Parathyroid adenoma (tissue), 2 donors: Measurements from ENCODE around the gene CACNA1C.

Experiments
- H2AFZ ChIP-seq: fragments of 300-600 bp; sonication (generic); one replicate; pipeline ENCODE4 v1.7.0; 2017; ENCODE audit warnings: antibody characterized with exemption, mild to moderate bottlenecking
- H3K27ac ChIP-seq: fragments of 300-600 bp; sonication (generic); one replicate; pipeline ENCODE4 v1.7.0; 2017
- H3K27me3 ChIP-seq: fragments of 300-600 bp; sonication (generic); one replicate; pipeline ENCODE4 v1.7.0; 2017; ENCODE audit warnings: low read length; ENCODE audit not compliant: control insufficient read depth, insufficient read depth
- H3K36me3 ChIP-seq: fragments of 300-600 bp; sonication (generic); one replicate; pipeline ENCODE4 v1.7.0; 2017; ENCODE audit warnings: low read length; ENCODE audit not compliant: control insufficient read depth, insufficient read depth
- H3K4me1 ChIP-seq: fragments of 300-600 bp; sonication (generic); one replicate; pipeline ENCODE4 v1.7.0; 2017; ENCODE audit warnings: control low read depth
- H3K4me2 ChIP-seq: fragments of 300-600 bp; sonication (generic); one replicate; pipeline ENCODE4 v1.7.0; 2017; ENCODE audit warnings: low read length
- H3K4me3 ChIP-seq: fragments of 300-600 bp; sonication (generic); one replicate; pipeline ENCODE4 v1.7.0; 2017; ENCODE audit warnings: low read depth, low read length
- H3K79me2 ChIP-seq: fragments of 300-600 bp; sonication (generic); one replicate; pipeline ENCODE4 v1.7.0; 2017; ENCODE audit warnings: control low read depth
- H3K9ac ChIP-seq: fragments of 300-600 bp; sonication (generic); one replicate; pipeline ENCODE4 v1.7.0; 2017; ENCODE audit warnings: mild to moderate bottlenecking
- H3K9me3 ChIP-seq: fragments of 300-600 bp; sonication (generic); one replicate; pipeline ENCODE4 v1.7.0; 2017; ENCODE audit warnings: low read length; ENCODE audit not compliant: control insufficient read depth
- CTCF ChIP-seq: fragments of 300-600 bp; sonication (generic); IDR thresholded peaks from one replicate; pipeline ENCODE4 v1.7.0; 2017; ENCODE audit warnings: antibody characterized with exemption, mild to moderate bottlenecking
- donor health status: primary hyperparathyroidism.

Gene CACNA1C

GRCh38 chr12:2274733-2275132 lies 221.9 kb downstream of the CACNA1C start:
- Histone ChIP-seq H3K9me3 (no peaks in the 10 kb centered on the region), H3K79me2 (no peaks in the 10 kb centered on the region), H2AFZ (no peak overlapping the region), H3K36me3 (no peaks in the 10 kb centered on the region), H3K9ac (no peak overlapping the region), H3K4me2 (no peak overlapping the region), H3K4me3 (no peak overlapping the region), H3K4me1 (no peaks in the 10 kb centered on the region), H3K27me3 (no peaks in the 10 kb centered on the region), H3K27ac (no peak overlapping the region)
- no peak for TF ChIP-seq CTCF

- Histone ChIP-seq H3K36me3 (no peaks in the 10 kb centered on the region), H3K9me3 (no peaks in the 10 kb centered on the region), H3K4me1 (no peaks in the 10 kb centered on the region), H3K27me3 (no peaks in the 10 kb centered on the region), H3K4me2 (no peak overlapping the region), H3K27ac (no peak overlapping the region), H3K9ac (no peak overlapping the region), H2AFZ (no peak overlapping the region), H3K79me2 (no peaks in the 10 kb centered on the region), H3K4me3 (no peak overlapping the region)
- no peak for TF ChIP-seq CTCF
Measured at GRCh38 chr12:2276288-2277033, 223.7 kb downstream of the CACNA1C start.

GRCh38 chr12:2277492-2278155 lies 224.8 kb downstream of the CACNA1C start:
- no peak overlapping the region for H2AFZ ChIP-seq
- H3K36me3 ChIP-seq = no peaks in the 10 kb centered on the region
- H3K27ac ChIP-seq = no peak overlapping the region
- no peaks in the 10 kb centered on the region for H3K9me3 ChIP-seq
- no peaks in the 10 kb centered on the region for H3K4me1 ChIP-seq
- TF ChIP-seq CTCF = no peak
- H3K27me3 ChIP-seq = no peaks in the 10 kb centered on the region
- no peaks in the 10 kb centered on the region for H3K79me2 ChIP-seq
- H3K4me3 ChIP-seq = no peak overlapping the region
- no peak overlapping the region for H3K9ac ChIP-seq
- H3K4me2 ChIP-seq = no peak overlapping the region

DNA sequence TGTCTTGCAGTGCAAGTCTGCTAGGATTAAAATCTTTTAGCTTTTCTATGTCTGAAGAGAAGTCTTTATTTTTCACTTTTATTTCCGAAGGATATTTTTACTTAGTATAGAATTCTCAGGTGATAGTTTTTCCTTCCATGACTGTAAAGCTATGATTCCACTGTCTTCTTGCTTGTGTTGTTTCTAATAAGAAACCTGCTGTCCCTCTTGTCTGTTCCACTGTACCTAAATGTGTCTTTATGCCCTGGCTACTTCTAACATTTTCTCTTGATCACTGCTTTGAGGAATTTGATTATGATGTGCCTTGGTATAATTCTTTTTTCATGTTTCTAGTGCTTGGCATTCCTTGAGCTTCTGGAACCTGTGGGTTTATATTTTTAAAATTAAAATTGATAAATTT lies 228.7 kb downstream of the CACNA1C start:
- Histone ChIP-seq H3K79me2 (no peaks in the 10 kb centered on the region), H3K36me3 (no peaks in the 10 kb centered on the region), H2AFZ (no peak overlapping the region), H3K27ac (no peak overlapping the region), H3K4me2 (no peak overlapping the region), H3K9me3 (no peaks in the 10 kb centered on the region), H3K4me3 (no peak overlapping the region), H3K27me3 (no peaks in the 10 kb centered on the region), H3K4me1 (no peaks in the 10 kb centered on the region), H3K9ac (no peak overlapping the region)
- no peak for TF ChIP-seq CTCF
